ENCODE measurements around the gene STUB1.

Gene STUB1

GRCh38 chr16:667780-668518 lies 12.3 kb upstream of the STUB1 start, which contains the start of gene RHOT2:
TSS of gene RHOT2 (plus strand) at chr16:668132. CDS start at chr16:668200, 68 bp downstream.
- peak; percentile 71 to 88 for DNase-seq

GRCh38 chr16:668519-669171 lies 11.6 kb upstream of the STUB1 start:
- no peak for DNase-seq

- no peak for DNase-seq
These were observed 10.5 kb upstream of the STUB1 start for GRCh38 chr16:669666-670065.

- no peak for DNase-seq
These were observed 9.5 kb upstream of the STUB1 start for GRCh38 chr16:670485-671352.

- no peak for DNase-seq
These were observed 8.7 kb upstream of the STUB1 start for GRCh38 chr16:671353-672131.

- no peak for DNase-seq
These were observed 7.8 kb upstream of the STUB1 start for GRCh38 chr16:672371-672770.

- no peak for DNase-seq
These were observed 7.4 kb upstream of the STUB1 start for GRCh38 chr16:672851-673250.

GRCh38 chr16:673399-673991 lies 6.7 kb upstream of the STUB1 start:
- no peak for DNase-seq

GRCh38 chr16:674214-674881 lies 5.9 kb upstream of the STUB1 start:
- DNase-seq = no peak

GRCh38 chr16:674968-675883 lies 5.0 kb upstream of the STUB1 start, which contains the start of gene RHBDL1:
TSS of gene RHBDL1 (plus strand) at chr16:675671. CDS start at chr16:675791, 120 bp downstream.
- DNase-seq = peak in 1 of 2 donors; percentile 23

GRCh38 chr16:675884-676564 lies 4.2 kb upstream of the STUB1 start:
- DNase-seq = no peak

- DNase-seq = no peak
These were observed 3.7 kb upstream of the STUB1 start for GRCh38 chr16:676565-676902.

GRCh38 chr16:676913-677312 lies 3.3 kb upstream of the STUB1 start:
- no peak for DNase-seq

- DNase-seq = no peak
These were observed 2.7 kb upstream of the STUB1 start for GRCh38 chr16:677316-678190.

- DNase-seq = no peak
These were observed 1.9 kb upstream of the STUB1 start for GRCh38 chr16:678209-678857.

- peak; percentile 33 to 76 for DNase-seq
These were observed 1.1 kb upstream of the STUB1 start for GRCh38 chr16:678858-679813.

GRCh38 chr16:680625-680945 lies 375 bp downstream of the STUB1 start:
- DNase-seq = no peak

Data from bone marrow (tissue), 2 donors.